NCI-H146 (cell line): Measurements from ENCODE around the gene SLC8B1.

Experiments
- DNase-seq: peaks from one replicate; lab custom pipeline; 2025; lab: John Stamatoyannopoulos, UW

The SLC8B1 gene

GRCh38 chr12:113322343-113322742 lies 12.6 kb downstream of the SLC8B1 start:
- no peak for DNase-seq

GRCh38 chr12:113320401-113320800 lies 14.5 kb downstream of the SLC8B1 start:
- DNase-seq, result no peak

- DNase-seq, result no peak
Observed at GRCh38 chr12:113318900-113319628, 15.8 kb downstream of the SLC8B1 start.

DNA sequence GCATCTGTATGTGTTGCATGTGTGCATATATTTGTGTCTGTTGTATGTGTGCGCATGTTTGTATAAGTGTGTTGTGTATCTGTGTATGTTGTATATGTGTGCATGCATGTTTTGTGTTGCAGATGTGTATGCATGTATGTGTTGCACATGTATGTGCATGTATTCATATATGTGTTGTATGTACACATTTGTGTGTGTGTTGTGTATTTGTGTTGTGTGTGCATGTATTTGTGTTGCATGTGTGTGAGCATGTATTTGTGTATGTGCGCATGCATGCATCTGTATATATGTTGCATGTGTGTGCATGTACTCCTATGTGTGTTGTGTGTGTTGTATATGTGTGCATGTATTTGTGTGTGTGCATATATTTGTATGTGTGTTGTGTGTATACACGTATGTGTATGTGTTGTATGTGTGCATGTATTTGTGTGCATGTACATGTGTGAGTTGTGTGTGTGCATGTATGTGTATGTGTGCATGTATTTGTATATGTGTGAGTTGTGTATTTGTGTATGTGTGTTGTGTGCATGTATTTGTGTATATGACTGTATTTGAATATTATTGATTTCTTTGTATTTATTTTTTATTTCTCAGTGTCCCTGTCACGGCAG lies 16.8 kb downstream of the SLC8B1 start:
- no peak for DNase-seq

DNA sequence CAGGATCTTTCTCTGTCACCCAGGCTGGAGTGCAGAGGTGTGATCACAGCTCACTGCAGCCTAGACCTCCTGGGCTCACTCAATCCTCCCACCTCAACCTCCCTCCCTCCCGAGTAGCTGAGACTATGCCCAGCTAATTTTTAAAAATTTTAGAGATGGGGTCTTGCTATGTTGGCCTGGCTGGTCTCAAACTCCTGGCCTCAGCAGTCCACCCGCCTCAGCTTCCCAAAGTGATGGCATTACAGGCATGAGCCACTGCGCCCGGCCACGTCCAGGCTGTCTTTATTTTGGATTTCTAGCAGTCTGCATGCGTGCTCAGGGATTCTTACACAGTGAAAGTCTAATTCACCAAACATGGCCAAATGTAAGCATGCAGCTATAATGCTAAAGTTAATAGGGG lies 17.8 kb downstream of the SLC8B1 start:
- no peak for DNase-seq

GRCh38 chr12:113316155-113316554 lies 18.8 kb downstream of the SLC8B1 start:
- DNase-seq, result no peak

DNA sequence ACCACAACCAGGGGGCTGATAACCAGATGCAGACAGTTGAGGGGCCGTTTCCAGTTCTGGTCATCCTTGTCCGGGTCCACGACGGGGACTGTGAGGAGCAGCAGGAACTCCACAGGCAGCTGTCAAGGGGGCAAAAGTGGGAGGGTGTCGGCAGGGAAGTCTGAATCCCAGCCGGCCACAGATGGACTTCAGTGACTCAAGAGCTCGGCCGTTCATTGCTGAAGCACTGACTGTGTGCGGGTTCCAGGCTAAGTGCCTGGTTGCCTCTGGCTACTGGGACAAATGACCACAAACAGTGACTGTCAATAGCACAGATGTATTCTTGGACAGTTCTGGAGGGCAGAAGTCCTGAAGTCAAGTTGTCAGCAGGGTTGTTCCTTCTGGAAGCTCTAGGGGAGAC lies 19.6 kb downstream of the SLC8B1 start:
- DNase-seq, result no peak

DNA sequence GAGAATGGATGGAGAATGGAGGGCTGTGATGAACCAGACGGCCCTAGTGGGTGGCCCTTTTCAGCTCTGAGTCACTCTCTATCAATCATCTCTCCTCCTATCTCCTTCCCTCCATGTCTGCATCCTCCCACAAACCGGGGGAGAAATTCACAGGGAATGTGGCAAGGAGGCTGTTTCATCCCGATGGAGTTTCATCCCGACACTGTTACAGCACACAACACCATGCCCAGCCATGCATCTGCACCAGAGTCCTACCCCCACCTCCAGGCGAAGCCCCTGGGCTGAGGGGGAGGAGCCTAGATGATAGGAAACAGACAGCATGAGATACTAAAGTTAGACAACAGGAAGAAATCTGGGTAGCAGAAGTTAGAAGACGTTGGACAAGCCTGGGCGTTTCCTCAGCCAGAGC lies 20.8 kb downstream of the SLC8B1 start:
- no peak for DNase-seq

DNA sequence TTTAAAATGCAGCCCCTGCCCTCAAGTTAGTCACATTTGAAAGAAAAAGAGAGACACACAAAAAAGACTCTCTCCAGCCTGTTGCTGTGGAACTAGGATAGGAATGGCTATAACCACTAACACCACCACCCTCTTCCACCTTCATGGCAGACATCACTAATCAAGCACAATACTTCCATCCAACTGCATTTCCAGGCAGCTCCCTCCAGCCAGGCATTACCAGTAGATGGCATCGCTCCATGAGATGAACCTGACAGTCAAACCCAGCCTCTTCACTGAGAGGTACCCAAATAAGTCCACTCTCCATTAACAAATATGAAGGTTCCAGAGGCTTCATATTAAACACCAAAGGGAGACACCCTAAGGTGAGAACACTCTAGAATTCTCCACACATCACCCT lies 24.4 kb downstream of the SLC8B1 start:
- peak; percentile 7 for DNase-seq

GRCh38 chr12:113306382-113306781 lies 28.5 kb downstream of the SLC8B1 start:
- DNase-seq, result no peak

DNA sequence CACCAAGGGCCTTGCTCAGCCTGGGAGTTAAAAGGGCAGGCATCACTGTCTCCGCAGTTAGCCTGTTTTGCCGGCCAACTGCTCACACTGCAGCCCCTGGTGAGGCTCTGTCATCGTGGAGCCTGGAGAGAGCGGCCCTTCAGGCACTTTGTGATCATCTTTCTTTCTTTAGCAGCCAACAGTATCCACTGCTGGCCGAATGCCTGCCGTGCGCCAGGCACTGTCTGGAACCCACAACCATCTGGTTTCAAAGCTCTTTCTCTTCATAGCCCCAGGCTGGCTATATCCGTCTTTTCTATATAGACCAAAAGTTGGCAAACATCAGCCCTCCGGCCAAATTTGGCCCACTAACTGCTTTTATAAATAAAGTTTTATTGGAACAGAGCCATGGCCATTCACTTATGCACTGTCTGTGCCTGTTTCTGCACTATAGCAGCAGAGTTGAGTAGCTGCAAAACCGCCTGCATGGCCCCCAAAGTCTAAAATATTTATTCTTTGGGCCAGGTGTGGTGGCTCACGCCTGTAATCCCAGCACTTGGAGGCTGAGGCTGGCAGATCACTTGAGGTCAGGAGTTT lies 29.5 kb downstream of the SLC8B1 start:
- no peak for DNase-seq

- peak; percentile 53 for DNase-seq
Observed at GRCh38 chr12:113302886-113303640, 31.8 kb downstream of the SLC8B1 start.

- no peak for DNase-seq
Observed at GRCh38 chr12:113302466-113302865, 32.4 kb downstream of the SLC8B1 start.

- no peak for DNase-seq
Observed at GRCh38 chr12:113301811-113302210, 33.1 kb downstream of the SLC8B1 start.

- DNase-seq, result no peak
Observed at GRCh38 chr12:113299619-113300237, 35.2 kb downstream of the SLC8B1 start.

DNA sequence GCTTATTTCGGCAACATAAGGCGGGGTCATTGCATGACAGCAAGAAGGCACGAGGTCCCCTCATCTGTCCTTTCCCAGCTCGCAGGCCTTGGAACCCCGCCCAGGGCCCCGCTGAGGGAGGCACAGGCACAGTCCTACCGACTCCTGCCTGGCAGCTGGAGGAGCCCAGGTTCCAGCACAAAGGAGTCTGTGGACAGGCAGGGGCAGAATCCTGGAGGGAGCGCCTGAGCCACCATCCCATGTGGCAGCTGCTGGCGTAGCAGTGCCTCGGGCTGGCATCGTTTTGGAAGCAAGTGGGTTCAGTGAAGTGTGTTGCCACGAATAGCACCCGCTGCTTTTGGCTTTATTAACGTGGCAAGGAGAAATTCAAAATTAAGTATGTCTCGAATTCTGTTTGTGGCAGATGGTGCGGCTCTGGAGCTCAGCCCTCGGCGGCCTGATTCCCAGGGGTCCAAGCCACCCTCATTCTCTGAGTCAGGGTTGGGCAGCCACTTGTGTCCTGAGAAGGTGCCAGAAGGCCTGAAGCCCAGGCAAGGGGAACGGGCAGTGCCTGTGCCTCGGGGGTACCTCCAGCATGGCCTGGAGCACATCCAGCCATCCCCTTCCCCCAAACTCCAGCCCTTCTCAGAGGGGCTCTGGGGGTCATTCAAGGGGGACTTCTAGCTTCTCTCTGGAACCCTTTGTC lies 35.9 kb downstream of the SLC8B1 start:
- no peak for DNase-seq

GRCh38 chr12:113298472-113298817 lies 36.5 kb downstream of the SLC8B1 start:
- DNase-seq, result no peak

DNA sequence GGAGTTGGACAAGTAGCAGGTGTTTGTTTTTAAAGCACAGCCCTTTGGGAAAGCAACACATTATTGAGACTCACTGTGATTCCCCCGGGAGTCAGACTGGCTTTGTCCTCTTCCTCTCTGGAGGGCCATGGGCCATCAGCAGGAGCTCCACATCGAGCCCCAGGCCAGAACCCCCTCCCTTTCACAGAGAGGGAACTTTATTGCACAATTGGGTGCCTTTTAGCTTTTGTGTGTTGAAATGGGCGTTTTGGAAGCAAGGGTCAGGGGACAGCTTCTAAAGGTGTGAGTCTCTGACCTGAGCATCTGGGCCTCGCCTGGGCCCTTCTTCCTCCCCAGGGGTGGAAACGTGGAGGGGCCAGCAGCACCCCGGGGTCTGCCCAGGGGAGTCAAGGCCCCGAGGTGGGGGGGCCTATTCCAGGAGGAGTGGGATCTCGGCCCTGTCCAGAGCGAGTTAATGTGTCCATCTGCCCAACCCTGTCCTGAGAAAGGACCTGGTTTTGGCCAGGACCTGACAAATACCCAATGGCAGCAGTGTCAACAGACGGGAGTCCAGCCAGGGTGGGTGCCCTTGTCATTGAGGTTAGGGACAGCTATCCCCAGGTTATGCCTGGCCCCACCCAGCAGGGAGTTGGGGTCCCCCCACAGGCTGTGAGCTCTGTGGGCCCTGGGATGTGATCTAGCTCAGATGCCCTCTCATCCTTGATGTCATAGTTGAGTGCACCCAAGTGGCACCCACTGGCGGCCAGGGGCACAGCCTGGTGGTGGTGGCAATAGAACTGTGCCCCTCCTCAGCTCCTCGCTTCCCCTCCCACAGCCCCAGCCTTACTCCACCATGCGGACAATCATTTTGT lies 37.1 kb downstream of the SLC8B1 start:
- no peak for DNase-seq

DNA sequence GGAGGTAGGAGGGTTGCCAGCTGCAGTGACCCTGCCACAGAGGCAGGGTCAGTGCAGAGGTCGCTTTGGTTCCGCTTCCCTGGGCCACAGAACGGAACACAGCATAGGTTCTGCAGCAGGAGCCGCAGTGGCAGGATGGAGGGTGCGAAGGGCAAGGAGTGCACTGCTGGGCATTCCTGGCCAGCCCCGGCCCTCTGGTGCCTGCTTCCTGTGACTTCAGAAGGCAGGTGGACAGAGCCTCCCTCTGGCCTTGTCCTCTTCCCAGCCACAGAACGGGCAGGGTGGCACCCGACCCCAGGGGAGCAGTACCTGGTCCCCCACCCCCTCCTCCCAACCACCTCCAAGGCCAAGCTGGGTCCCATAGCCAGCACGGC lies 37.7 kb downstream of the SLC8B1 start:
- no peak for DNase-seq

- no peak for DNase-seq
Observed at GRCh38 chr12:113296557-113297213, 38.2 kb downstream of the SLC8B1 start.
